ENCODE data around the gene SH2D4B.

GRCh38 chr10:80571352-80571751 is 33.6 kb downstream of the SH2D4B start:
- TF ChIP-seq FOXM1 (IDR thresholded peaks at IDR 0.05; ENCODE audit: low read depth, low read length) = no peak
- no peak for TF ChIP-seq JUND (IDR thresholded peaks at IDR 0.05; ENCODE audit: low read depth, low read length)
- no peak for TF ChIP-seq POLR2AphosphoS5 (IDR thresholded peaks at IDR 0.05; ENCODE audit: low read length)
- no peak for TF ChIP-seq RCOR1 (conservative IDR thresholded peaks at IDR 0.05; ENCODE audit: low read depth, low read length)
- TF ChIP-seq RAD21 (IDR thresholded peaks at IDR 0.05; ENCODE audit: insufficient read depth, low read depth, low read length) = no peak
- TF ChIP-seq, protein P1, sequence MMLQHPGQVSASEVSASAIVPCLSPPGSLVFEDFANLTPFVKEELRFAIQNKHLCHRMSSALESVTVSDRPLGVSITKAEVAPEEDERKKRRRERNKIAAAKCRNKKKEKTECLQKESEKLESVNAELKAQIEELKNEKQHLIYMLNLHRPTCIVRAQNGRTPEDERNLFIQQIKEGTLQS (IDR thresholded peaks at IDR 0.05; ENCODE audit: borderline replicate concordance, extremely low read depth, low read depth, low read length) = no peak
- TF ChIP-seq MYC (IDR thresholded peaks at IDR 0.05; ENCODE audit: insufficient read depth, insufficient read length, insufficient replicate concordance, low read length, severe bottlenecking) = no peak
- TF ChIP-seq TAF1 (IDR thresholded peaks at IDR 0.05; ENCODE audit: borderline replicate concordance, low read depth, low read length) = no peak
- no peak for TF ChIP-seq SPI1 (IDR thresholded peaks at IDR 0.05; ENCODE audit: borderline replicate concordance, insufficient read depth, low read depth, low read length)
- no peak for TF ChIP-seq CHD2 (IDR thresholded peaks at IDR 0.05; ENCODE audit: borderline replicate concordance, low read depth, low read length)
